ENCODE results near the gene STK32B. TPM values are rescaled to one million over a fixed set of nuclear protein-coding genes. Genes with fewer than 3 reads are reported as not detected.

The STK32B gene
- total RNA-seq, 1 donor from 2014 or later = not detected

- Mint-ChIP-seq H3K4me1 (no peaks in the 10 kb centered on the region), H3K4me3 (no peak overlapping the region), H3K27ac (no peak overlapping the region), H3K9me3 (no peaks in the 10 kb centered on the region), H3K36me3 (ENCODE audit: low read depth) (no peaks in the 10 kb centered on the region), H3K27me3 (no peaks in the 10 kb centered on the region)
- intact Hi-C loops (cut with micrococcal nuclease) = no loop called here
- DNase-seq = no peak
These were observed 426.9 kb downstream of the STK32B start for GRCh38 chr4:5478169-5478568.

DNA sequence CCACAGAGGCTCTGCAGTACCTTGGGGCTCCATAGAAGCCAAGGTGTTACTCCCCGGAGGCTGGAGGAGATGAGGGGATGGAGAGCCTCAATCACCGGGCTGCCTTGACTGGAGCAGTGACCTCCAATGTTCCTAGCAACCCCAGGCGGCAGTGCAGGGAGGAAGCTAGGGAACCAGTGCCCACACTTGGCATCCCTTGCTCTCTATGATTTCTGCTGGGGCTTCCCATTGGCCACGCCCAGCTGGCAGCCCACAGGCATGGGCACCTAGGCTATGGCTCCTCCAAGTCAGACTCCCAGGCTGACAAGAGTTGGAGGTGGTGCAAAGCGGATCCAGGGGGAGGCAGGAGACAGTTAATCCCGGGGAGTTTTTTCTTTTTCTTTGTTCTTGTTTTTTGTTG is 427.4 kb downstream of the STK32B start:
- H3K27me3 Mint-ChIP-seq = no peaks in the 10 kb centered on the region
- no peak for DNase-seq
- H3K36me3 Mint-ChIP-seq (ENCODE audit: low read depth) = no peaks in the 10 kb centered on the region
- intact Hi-C loops (cut with micrococcal nuclease) = no loop called here
- H3K4me1 Mint-ChIP-seq = no peaks in the 10 kb centered on the region
- peaks cover 4% of the 10 kb centered on the region for H3K9me3 Mint-ChIP-seq
- H3K4me3 Mint-ChIP-seq = no peak overlapping the region
- H3K27ac Mint-ChIP-seq = no peak overlapping the region

DNA sequence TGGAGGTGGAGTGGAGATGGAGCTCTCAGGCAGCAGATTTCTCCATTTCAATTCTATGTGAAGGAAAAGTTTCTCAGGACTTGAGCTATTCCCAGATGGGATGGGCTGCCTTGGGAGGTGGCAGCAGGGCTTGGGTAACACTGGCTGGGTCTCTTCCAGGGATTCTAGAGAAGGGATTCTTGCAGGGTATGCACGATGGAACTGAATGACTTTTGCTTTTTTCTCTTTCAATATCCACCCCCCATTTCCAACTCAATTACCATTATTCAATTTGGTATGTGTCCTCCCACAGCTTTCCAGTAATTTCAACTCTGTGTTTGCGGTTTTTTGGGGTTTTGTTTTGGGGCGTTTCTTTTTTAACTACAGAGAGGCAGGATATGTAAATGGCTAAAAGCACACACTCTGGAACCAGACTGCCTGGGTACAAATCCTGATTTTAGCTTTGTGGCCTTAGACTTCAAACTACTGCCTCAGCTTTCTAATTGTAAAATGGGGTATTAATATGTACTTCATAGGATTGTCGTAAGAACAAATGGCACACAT is 428.3 kb downstream of the STK32B start:
- no peak for DNase-seq
- intact Hi-C loops (cut with micrococcal nuclease) = no loop called here
- Mint-ChIP-seq H3K36me3 (ENCODE audit: low read depth) (no peaks in the 10 kb centered on the region), H3K27me3 (no peaks in the 10 kb centered on the region), H3K27ac (no peak overlapping the region), H3K4me1 (no peaks in the 10 kb centered on the region), H3K4me3 (no peak overlapping the region), H3K9me3 (peaks cover 6% of the 10 kb centered on the region)

GRCh38 chr4:5488413-5488812 is 437.1 kb downstream of the STK32B start:
- intact Hi-C loops (cut with micrococcal nuclease) = no loop called here
- Mint-ChIP-seq H3K27me3 (no peaks in the 10 kb centered on the region), H3K36me3 (ENCODE audit: low read depth) (no peaks in the 10 kb centered on the region), H3K27ac (no peak overlapping the region), H3K4me1 (no peaks in the 10 kb centered on the region), H3K9me3 (peaks cover 13% of the 10 kb centered on the region), H3K4me3 (no peak overlapping the region)
- no peak for DNase-seq

- H3K4me1 Mint-ChIP-seq = no peaks in the 10 kb centered on the region
- no peak overlapping the region for H3K27ac Mint-ChIP-seq
- intact Hi-C loops (cut with micrococcal nuclease) = no loop called here
- H3K27me3 Mint-ChIP-seq = no peaks in the 10 kb centered on the region
- peaks cover 8% of the 10 kb centered on the region for H3K9me3 Mint-ChIP-seq
- no peaks in the 10 kb centered on the region for H3K36me3 Mint-ChIP-seq (ENCODE audit: low read depth)
- DNase-seq = no peak
- H3K4me3 Mint-ChIP-seq = no peak overlapping the region
These were observed 438.0 kb downstream of the STK32B start for GRCh38 chr4:5489260-5489659.

- H3K27me3 Mint-ChIP-seq = no peaks in the 10 kb centered on the region
- intact Hi-C loops (cut with micrococcal nuclease) = no loop called here
- H3K27ac Mint-ChIP-seq = no peak overlapping the region
These were observed 446.2 kb downstream of the STK32B start for GRCh38 chr4:5497489-5497888.

DNA sequence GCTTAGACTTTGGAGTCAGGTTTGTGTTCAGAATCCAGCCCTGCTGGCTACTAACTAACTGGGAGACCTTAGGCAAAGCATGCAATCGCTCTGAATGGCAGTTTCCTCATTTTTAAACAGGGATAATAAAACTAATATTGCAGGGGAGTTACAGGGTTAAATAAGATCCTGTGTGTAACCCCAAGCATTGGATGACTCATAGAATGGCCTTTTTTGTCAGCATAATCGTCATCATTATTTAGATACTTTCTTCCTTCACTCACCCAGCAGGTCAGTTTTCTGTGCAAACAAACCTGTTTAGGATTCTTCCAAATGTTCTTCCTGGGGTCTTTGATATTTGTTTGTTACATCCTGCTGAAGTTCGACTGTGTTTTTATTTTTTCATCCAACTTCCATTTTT is 448.9 kb downstream of the STK32B start:
- Mint-ChIP-seq H3K27ac (no peak overlapping the region), H3K4me3 (no peak overlapping the region), H3K9me3 (peaks cover 2% of the 10 kb centered on the region), H3K27me3 (no peaks in the 10 kb centered on the region), H3K36me3 (ENCODE audit: low read depth) (no peaks in the 10 kb centered on the region), H3K4me1 (no peaks in the 10 kb centered on the region)
- intact Hi-C loops (cut with micrococcal nuclease) = no loop called here
- no peak for DNase-seq

More at GRCh38 chr4:5497489-5497888, 446.2 kb downstream of the STK32B start:
- Mint-ChIP-seq H3K4me1 (no peaks in the 10 kb centered on the region), H3K36me3 (ENCODE audit: low read depth) (no peaks in the 10 kb centered on the region), H3K4me3 (no peak overlapping the region), H3K9me3 (peaks cover 4% of the 10 kb centered on the region)
- no peak for DNase-seq

DNA sequence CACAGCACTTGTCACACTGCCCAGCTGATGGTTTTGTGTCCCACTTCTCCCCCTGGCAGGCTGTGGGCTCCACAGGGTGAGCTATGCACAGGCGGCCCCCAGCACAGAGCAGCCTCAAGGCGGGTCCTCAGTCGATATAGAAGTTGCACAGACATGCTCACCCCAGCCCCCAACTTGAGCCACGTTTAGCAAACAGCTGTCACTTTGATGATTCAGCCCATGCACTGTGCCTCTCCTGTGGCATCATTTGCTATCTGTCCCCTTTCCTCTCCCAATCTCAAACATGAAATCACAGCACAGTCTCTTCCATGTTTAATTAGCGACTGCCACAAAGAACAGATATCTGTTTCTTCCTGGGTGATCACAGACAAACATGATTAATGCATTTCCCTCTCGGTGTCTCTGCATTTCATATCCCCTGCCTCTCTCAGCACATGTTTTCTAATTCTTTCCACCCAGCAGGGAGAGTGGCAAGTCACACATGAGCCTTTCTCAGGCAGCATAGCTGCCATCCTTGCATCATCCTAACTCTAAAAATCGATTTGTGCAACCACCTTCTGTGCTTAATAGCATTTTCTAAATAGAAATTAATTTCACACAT is 452.2 kb downstream of the STK32B start:
- intact Hi-C loops (cut with micrococcal nuclease) = no loop called here
- Mint-ChIP-seq H3K9me3 (no peaks in the 10 kb centered on the region), H3K36me3 (ENCODE audit: low read depth) (no peaks in the 10 kb centered on the region), H3K4me1 (no peaks in the 10 kb centered on the region), H3K27me3 (no peaks in the 10 kb centered on the region), H3K4me3 (no peak overlapping the region), H3K27ac (no peak overlapping the region)
- no peak for DNase-seq

DNA sequence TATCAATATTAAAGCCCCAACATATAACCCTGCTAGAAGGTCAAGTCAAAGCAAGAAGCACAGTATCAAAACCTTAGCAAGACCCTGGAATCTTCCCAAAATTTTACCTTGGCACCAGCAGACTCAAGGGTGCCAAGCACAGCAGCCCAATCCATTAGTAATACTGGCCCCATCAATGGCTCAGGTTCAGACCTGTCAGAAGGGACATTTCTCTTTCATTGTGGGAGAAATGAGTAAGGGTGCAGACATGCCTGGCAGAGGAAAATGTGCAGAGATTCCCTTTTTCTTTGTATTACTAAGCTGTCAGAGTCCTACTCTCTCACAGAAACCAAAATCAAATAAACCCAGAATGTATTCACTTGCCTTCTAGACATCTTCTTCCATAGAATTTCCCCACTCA is 453.2 kb downstream of the STK32B start:
- H3K36me3 Mint-ChIP-seq (ENCODE audit: low read depth) = no peaks in the 10 kb centered on the region
- intact Hi-C loops (cut with micrococcal nuclease) = no loop called here
- H3K4me3 Mint-ChIP-seq = no peak overlapping the region
- H3K4me1 Mint-ChIP-seq = no peaks in the 10 kb centered on the region
- H3K9me3 Mint-ChIP-seq = no peaks in the 10 kb centered on the region
- no peak for DNase-seq
- H3K27me3 Mint-ChIP-seq = no peaks in the 10 kb centered on the region
- no peak overlapping the region for H3K27ac Mint-ChIP-seq

GRCh38 chr4:5510504-5510903 is 459.2 kb downstream of the STK32B start:
- intact Hi-C loops (cut with micrococcal nuclease) = no loop called here
- DNase-seq = no peak
- H3K27me3 Mint-ChIP-seq = no peaks in the 10 kb centered on the region
- H3K36me3 Mint-ChIP-seq (ENCODE audit: low read depth) = no peaks in the 10 kb centered on the region
- no peak overlapping the region for H3K4me3 Mint-ChIP-seq
- no peaks in the 10 kb centered on the region for H3K9me3 Mint-ChIP-seq
- no peak overlapping the region for H3K27ac Mint-ChIP-seq
- no peaks in the 10 kb centered on the region for H3K4me1 Mint-ChIP-seq

- no peaks in the 10 kb centered on the region for H3K36me3 Mint-ChIP-seq (ENCODE audit: low read depth)
- DNase-seq = no peak
- H3K4me1 Mint-ChIP-seq = no peaks in the 10 kb centered on the region
- no peaks in the 10 kb centered on the region for H3K27me3 Mint-ChIP-seq
- H3K9me3 Mint-ChIP-seq = no peaks in the 10 kb centered on the region
- intact Hi-C loops (cut with micrococcal nuclease) = no loop called here
- no peak overlapping the region for H3K4me3 Mint-ChIP-seq
- H3K27ac Mint-ChIP-seq = no peak overlapping the region
These were observed 460.5 kb downstream of the STK32B start for GRCh38 chr4:5511791-5512190.

GRCh38 chr4:5515646-5516045 is 464.4 kb downstream of the STK32B start:
- DNase-seq = no peak
- no peak overlapping the region for H3K4me3 Mint-ChIP-seq
- no peaks in the 10 kb centered on the region for H3K36me3 Mint-ChIP-seq (ENCODE audit: low read depth)
- intact Hi-C loops (cut with micrococcal nuclease) = no loop called here
- H3K27me3 Mint-ChIP-seq = no peaks in the 10 kb centered on the region
- H3K9me3 Mint-ChIP-seq = no peaks in the 10 kb centered on the region
- no peak overlapping the region for H3K27ac Mint-ChIP-seq
- no peaks in the 10 kb centered on the region for H3K4me1 Mint-ChIP-seq

DNA sequence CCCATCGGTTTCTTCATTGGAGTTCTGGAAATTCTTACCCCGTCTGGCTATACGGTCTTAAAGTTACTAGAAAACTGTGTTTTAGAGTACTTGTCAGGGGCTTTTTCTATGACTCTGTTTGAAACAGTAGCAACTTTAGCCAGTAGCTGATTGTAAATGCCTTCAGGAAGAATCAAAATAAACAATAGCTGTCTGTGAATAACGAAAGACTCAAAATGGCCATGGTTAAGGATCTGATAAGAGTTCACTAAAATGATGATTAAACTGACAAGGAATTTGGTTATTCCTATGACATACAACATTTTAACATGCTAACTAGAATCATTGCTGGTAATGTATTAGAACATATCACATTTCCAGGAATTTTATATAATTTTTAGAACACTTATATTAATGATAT is 466.1 kb downstream of the STK32B start:
- no peaks in the 10 kb centered on the region for H3K36me3 Mint-ChIP-seq (ENCODE audit: low read depth)
- H3K4me3 Mint-ChIP-seq = no peak overlapping the region
- no peak for DNase-seq
- intact Hi-C loops (cut with micrococcal nuclease) = no loop called here
- H3K27me3 Mint-ChIP-seq = no peaks in the 10 kb centered on the region
- no peak overlapping the region for H3K27ac Mint-ChIP-seq
- H3K9me3 Mint-ChIP-seq = peaks cover 6% of the 10 kb centered on the region
- H3K4me1 Mint-ChIP-seq = no peaks in the 10 kb centered on the region

- Mint-ChIP-seq H3K4me3 (no peak overlapping the region), H3K9me3 (peaks cover 6% of the 10 kb centered on the region), H3K27me3 (no peaks in the 10 kb centered on the region), H3K4me1 (no peaks in the 10 kb centered on the region), H3K36me3 (ENCODE audit: low read depth) (no peaks in the 10 kb centered on the region), H3K27ac (no peak overlapping the region)
- DNase-seq = no peak
- intact Hi-C loops (cut with micrococcal nuclease) = no loop called here
These were observed 473.4 kb downstream of the STK32B start for GRCh38 chr4:5524446-5525299.

All from activated CD4-positive, alpha-beta T cell treated with anti-CD3 and anti-CD28 coated beads, Interleukin-2, amount 10 ng/mL, durations not matched to agents 24 days and 14 days (primary cell).